GOT3 (cell line): Measurements from ENCODE around the gene MXD3.
"Not testable (repeated sequence)": the region's sequence is repeated elsewhere in the genome, so short reads cannot be mapped to it uniquely, and the experiment has no call there.

Experiments
- DNase-seq: peaks from one replicate; lab custom pipeline; 2025; ENCODE audit warnings: mixed read lengths; lab: John Stamatoyannopoulos, UW

The MXD3 gene

DNA sequence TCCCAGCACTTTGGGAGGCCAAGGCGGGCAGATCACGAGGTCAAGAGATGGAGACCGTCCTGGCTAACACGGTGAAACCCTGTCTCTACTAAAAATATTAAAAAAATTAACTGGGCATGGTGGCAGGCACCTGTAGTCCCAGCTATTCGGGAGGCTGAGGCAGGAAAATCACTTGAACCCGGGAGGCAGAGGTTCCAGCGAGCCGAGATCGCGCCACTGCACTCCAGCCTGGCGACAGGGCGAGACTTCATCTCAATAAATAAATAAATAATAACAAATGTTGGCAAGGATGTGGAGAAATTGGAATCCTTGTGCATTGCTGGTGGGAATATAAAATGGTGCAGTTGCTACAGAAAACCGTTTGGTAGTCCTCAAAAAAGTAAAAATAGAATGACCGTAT, 31.3 kb upstream of the MXD3 start:
- DNase-seq: not testable (repeated sequence)

DNA sequence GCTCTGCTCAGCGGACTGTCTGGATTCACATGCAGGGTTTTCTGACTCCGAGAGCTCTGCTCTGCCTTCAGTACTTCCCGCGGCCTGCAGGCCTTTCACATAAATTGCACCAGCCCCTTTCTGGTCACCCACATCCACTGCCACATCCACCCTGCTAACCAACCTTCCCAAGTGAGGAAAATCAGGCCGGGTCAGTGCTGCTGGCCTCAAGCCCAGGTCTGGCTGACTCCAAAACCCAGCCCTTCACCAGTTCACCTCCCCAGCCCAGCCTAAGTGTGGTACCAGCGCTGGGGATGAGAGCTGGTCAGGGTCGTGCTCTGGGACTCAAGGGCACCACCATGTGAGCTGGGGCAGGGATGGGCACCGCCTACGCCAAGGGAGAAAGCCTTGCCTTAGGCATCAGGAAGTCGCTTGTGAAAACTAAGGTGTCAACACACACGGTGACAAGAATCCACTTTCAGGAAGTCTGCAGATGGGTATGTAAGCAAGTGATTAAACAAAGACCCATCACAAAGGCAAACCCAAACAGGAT, 27.5 kb upstream of the MXD3 start:
- DNase-seq: no peak

DNA sequence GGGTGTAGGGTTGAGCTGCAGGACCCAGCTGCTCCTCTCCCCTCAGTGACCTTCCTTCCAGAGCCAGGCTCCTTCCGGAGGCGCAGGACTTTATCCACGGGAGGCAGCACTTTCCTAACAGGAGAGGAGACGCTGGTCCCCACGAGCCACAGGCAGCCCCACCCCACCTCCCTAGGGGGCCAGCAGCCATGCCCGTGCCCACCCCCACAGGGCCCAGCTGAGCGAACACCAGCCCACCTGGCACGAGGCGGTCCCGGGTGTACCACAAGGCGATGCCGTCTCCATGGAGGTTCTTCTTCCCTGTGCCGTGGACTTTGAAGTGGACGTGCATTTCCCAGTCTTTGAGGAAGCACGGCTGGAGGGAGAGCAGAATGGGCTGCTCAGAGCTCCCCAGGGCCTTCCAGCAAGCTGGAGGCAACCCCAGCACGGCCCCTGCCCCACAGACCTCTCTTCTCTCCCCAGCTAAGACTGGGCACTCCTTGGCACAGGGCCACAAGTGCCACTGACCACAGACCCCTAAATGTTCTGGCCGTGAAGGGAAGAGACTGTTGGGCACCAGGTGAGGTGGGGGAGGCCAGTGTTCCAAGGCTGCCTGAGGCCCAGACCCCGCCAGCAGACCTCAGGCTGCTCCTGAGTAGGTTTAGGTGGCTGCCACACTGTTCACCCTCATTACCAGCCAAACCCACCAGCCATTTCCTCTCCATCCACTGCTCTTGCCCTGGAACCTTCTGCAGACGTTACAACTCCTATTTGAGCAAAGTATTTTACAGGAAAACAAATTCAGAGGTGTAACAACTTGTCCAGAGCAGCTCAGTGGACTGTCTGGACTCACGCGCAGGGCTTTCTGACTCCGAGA, 26.8 kb upstream of the MXD3 start:
- no peak for DNase-seq

DNA sequence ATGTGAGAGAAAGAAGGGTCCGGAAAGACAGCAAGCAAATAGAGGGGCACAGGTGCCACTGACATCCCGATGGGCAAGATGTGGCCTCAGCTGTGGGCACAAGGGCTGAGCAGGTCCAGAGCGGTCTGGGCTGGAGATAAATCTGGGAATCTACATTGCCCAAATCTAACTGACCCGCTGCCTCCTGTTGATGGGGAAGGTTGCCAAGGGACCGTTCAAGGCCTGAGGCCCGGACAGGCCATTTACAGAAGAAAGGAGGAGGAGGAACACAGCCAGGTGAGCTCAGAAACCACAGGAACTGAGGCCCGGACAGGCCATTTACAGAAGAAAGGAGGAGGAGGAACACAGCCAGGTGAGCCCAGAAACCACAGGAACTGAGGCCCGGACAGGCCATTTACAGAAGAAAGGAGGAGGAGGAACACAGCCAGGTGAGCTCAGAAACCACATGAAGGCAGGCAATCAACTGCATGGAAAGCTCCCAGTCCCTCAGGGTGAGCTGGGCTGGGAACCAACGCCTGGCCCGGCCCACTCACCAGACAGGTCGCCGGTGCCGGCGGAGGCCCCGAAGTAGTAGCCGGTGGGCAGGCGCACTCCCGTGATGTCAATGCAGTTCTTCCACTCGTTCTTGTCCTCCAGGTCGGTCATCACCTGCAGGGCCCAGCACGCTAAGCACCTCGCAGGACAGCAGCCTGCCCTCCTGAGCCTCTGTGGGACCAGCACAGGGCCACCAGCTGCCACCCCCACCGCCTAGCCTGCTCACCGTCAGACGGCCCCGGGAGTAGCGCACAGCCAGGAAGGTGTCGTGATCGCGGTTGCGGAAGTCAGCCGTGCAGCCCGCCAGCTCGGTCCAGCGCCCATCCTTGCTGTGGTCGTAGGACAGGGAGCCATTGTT, 25.2 kb upstream of the MXD3 start:
- DNase-seq: no peak

DNA sequence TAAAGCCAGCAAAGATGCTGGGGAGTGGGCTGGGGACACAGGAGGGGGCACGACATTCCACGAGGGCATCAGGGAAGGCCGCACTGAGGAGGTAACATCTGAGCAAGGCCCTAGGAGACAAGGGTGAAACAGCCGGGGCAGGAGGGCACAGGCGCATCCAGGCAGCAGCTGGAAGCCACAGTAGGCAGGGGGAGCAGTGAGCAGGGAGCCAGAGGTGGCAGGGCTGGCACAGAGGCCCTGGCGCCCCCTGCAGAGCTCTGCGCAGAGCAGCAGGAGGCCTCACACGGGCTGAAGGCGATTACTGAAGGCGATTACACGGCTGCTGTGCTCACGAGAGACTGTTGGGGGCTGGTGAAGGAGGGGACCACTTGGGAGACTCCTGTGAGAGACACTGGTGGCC, 24.4 kb upstream of the MXD3 start:
- DNase-seq: no peak

DNA sequence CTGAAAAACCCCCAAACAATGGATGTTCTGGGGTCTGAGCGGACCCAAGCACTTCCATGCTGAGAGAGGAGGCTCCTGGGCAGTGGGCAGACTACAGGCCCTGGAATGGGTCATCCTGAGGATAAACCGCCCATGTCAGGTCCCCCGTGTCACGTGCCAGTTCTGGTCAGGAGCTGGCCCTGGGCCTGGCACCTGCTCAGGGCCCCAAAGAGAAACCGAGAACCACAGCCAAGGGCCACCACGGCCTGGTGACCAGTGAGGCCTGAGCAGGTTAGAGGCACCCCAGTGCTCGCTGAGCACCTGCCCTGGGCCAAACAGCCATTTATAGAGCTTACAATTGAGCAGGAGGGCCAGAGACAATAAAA, 24.0 kb upstream of the MXD3 start:
- DNase-seq: no peak

DNA sequence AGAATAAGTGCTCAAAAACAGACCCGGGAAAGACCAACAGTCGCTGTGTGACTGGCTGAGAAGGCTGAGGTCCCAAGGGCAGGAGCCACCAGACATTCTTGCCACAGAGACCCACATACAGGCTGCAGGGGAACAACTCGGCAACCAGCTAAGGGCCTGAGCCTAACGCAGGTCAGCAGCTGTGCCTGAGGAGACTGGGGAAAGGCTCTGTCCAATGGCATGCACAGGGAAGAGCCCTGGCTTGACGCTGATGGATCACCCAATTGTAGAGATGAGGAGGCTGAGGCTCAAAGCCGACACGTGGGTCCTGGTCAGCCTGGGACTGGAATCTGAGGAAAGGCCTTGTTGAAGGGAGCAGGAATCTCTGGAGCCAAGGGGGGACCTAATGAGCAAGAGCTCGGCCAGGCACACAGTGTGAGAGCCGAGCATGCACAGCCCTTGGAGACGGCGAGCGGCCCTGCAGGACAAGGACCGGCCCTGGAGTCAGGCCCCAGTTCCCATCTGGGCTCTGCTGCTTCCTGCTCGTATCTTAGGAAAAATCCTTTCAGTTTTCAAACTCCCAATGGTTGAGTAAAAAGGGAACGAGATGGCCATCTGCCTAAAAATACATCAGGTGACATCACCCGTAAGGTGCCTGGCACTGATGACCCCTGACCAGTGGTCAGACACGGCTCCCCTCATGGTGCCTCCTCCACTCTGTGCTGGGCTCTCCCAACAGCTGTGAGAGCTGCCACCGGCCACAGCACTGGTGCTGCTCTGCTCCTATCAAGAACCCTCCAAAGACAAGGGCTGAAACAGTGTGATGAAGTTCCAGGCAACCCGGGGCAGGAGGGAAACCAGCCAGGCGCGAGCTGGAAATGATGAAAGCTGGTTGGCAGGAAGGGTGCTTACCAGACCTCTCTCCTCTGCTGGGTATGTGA, 23.3 kb upstream of the MXD3 start:
- DNase-seq: no peak

DNA sequence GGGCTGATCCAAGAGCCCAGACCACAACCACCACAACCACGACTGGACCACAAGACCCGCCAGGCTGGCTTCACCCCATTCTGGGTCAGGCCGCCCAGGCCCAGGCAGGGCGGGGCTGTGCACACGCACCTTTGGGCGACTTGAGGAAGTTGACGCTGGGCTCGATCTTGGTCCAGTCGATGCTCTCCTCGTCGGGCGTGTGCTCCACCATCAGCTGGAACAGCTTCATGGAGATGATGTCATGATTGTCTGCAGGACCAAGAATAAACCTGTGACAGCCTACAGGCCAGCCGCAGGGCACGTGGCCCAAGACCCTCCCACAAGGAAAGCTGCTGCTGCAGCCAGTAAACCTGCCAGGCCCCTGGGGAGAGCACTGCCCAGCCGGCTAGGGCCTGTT, 22.5 kb upstream of the MXD3 start:
- no peak for DNase-seq

DNA sequence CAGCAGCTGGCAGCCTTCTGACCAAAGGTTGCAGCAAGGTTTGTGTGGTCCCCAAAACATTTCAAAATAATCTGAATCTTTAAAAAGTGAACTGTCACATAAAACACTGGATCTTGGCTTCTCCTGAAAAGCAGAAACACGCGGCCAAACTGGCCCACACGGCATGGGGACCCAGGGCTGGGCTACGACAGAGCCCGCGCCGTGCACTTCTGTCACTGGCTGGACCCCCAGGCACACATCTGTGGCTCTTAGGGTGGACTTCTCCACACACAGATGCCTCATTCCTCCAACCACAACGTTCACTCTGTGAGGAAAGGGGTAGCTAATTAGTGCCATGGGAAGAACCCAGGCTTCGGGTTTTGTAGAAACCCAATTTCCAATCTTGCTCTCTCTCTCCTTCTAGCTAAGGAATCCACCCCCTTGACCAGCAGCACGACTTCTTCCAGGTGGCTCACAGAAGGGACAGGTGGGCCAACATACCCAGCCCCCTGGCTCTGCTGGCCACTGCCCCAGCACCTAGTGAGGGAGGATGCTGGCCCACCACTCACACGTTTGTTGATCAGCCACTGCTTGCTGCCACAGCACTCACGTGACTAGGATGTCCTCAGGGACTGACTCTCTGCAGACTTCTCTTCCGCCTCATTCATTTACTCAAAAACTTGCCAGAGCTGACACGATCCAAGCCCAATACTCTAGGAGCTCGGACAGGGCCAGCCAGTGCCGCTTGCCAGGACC, 21.9 kb upstream of the MXD3 start:
- DNase-seq: no peak

DNA sequence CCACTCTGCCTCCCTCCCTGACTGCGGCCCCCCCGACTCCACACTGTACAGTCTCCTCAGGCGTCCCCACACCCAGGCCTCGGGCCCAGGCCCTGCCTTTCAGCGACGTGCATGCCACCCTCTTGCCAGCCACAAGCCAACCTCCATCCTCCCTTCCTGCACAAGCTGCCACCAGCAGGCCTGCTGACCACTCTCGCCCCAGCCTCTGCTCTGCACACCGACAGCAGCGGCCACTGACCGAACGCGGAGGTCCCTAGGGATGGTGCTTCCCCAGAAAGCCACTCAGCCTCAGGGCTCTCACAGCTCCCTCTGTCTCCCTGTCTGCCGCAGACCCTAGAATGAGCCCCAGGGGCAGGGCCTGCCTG, 21.2 kb upstream of the MXD3 start:
- no peak for DNase-seq

DNA sequence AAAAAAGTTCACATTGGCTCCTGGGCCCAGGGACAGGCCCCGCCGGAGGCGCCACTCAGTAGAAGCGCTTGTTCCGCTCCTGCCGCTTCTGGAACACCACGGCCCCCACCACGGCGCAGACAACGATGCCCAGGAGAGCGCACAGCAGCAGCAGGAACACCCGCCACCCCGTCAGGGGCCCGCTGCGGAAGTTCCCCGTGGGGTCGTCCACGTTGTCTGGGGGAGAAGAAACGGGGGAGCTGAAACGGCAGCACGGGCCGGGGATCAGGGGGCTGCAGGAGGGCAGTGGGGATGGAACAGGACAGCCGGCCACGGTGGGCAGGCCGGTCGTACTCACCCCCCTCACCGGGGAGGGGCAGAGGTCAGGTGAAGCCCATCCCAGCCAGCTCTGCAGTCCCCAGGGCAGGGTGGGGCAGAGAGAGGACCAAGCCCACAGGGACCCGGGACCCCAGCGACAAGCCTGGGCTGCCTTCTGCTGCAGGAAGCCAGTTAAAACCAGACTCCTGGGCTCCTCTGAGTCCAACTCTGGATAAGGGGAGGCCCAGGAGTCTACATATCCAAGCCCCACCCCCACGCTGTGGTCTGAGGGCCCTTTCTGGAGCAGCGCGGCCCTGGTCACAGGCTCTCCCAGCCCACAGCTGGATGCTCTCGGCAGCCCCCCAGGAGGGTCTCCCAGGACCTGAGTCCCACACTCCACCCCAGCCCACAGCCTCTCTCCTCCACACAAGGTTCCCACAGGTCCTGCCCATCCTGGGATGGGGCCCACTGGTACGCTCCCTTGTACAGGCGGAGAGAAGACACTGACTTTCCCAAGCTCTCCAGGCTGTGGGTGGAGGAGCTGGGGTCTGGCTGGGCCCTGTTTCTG, 20.6 kb upstream of the MXD3 start:
- DNase-seq: no peak

DNA sequence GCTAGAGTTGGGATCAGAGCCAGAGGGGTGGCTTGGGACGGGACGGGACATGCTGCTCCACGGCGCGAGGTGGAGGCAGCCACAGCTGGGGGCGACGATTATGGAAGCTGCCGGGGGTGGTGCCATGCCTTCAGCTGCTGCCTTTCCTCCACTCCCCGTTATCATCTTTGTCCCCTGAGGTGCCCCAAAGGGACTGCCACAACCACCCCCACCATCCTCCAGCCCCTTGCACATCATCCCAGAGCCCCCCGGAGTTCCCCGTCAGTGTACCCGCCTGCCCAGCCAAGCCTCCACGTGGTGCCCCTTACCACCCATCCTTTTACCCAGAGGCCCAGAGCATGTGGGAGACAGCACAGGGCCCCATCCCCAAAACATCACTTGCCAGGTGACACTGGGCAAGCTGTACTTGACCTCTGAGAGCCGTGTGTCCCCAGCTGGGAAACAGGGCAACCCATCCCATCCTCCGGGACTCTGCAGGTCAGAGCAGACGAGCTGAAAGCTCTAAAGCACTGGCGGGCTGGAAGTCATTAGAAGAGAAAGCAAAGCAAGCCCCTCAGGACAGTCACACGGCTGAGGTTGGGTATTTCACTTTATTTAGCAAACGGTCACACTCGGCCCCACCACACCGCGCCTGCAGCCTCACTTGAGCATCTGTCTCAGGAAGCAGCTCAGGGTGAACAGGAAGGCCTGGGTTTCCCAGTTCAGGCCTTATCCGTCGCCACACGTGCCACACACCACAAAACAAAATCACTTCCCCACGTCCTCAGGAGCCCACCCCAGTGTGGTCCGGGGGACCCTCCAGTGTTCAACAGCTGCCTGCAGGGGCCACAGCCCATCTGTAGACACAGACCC, 19.5 kb upstream of the MXD3 start:
- DNase-seq: no peak

DNA sequence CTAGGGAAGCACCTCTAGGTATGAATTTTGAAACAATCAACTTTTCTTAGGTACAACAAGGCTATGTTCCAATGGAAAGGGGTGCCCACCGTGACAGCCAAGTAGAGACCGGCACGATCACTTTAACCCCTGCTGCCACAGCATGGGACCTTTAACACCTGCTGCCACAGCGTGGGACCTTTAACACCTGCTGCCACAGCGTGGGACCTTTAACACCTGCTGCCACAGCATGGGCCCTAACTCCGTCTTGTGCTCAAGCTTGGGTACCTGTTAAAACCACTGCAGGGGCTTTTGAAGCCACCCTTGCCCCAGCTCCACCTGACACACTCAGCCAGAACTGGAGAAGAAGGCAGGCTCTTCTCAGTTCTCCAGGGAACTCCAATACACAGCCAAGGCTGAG, 18.2 kb upstream of the MXD3 start:
- no peak for DNase-seq

DNA sequence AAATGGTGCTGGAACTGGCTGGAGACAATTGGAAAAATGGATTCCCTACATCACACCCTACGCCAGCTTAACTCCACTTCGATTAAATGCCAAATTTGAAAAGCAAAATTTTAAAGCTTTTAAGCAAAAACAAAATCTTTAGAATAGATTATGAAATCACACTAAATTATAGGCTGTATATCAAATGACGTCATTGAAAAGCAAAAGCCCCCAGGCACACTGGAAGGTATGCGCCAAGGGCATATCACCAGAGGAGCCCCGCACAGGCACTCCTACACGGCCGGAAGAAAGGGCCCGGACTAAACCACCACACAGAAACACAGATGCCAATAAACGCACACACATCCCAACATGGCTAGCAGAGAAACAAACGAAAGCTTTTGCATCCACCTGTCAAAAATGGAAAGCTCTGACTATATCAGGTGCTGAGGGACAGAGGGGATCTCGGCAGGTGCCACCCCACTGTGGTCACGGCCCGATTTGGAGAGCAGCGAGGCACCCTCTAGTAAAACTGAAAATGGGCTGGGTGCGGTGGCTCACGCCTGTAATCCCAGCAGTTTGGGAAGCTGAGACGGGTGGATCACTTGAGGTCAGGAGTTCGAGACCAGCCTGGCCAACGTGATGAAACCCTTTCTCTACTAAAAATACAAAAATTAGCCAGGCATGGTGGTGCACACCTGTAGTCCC, 17.0 kb upstream of the MXD3 start:
- no peak for DNase-seq

DNA sequence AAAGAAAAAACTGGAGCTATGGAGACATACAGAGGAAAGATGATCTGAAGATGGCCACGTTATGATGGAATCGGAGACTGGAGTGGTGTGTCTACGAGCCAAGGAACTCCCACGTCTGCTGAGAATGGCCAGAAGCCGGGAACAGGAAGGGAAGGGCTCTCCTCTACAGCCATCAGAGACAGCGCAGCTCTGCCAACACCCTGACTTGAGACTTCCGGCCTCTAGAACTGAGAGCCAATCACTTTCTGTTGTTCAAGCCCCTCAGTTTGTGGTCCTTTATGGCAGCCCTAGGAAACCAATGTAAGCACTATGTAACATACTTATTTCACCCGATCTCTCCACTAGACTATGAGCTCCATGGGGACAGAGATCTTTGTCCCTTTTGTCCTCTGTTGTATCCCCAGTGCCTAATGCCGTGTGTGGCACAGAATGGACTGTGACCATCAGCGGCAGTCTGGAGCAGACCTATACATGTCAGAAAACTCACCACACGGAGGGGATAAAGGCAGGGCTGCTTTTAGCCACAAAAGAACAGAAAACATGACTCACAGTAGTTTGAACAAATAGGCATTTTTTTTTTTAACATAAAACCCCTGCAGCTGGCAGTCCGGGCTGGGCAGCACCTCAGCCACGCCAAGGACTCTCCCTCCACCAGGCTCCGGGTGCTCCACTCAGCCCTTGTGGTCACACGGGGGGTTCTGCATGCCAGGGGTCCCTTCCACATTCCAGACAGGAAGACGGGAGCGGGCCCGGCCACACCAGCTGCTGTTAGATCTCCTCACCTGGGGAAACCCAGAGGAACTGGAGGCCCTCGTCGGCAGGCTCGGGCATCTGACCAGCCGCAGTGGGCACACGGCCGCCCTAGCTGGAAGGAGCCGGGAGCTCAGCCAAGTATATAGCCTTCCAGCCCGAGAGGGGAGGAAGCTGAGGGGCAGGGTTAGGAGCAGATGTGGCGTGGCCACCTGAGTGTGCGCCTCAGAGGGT, 16.1 kb upstream of the MXD3 start:
- no peak for DNase-seq

DNA sequence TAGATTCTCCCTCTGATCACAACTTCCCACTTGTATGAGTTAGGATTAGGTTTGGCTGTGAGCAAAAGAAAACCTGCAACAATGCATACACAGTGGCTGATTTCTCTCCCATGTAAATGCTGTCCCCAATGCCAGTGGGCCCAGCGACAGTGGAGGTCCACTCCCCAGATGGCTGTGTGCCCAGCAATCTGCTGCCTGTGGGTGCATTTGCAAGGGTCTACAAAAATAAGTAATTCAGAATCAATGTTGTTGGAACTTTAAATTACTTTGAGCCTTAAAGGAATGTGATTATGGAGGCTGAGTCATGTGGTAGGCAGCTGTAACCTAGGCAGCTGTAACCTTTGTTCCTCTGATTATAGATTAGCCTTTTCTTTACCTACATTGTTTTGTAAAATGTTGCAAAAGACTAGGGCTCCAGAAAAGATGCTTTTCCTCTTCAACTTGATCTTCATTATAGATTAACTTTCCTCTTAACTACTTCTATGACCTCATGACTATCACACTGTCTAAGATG, 14.2 kb upstream of the MXD3 start:
- DNase-seq: no peak

DNA sequence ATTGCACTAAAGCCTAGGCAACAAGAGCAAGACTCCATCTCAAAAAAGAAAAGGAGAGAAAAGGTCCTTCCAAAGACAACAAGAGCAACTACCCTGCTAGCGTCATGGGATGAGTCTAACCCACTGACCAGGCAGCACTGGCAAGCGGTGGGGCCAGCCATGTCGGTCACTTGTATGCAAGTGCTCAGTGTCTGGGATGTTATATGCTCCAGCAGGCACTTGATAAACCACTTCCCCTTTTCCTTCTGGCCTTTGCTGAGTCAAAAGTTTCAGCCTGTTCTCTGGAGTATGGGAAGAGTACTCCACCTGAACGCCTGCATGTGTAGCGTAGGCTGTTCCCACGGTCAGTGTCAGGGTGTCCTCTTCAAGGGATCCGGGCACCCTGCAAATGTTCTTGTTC, 9.2 kb upstream of the MXD3 start:
- DNase-seq: no peak
